Posterior vena cava (tissue), 2 donors: ENCODE results near the gene CEP85. TPM values are rescaled to one million over a fixed set of nuclear protein-coding genes. Genes with fewer than 3 reads are reported as not detected.
"Not testable (repeated sequence)": the region's sequence is repeated elsewhere in the genome, so short reads cannot be mapped to it uniquely, and the experiment has no call there.

ENCODE experiments used
- DNase-seq: peaks from one replicate; pipeline ENCODE4 v3.0.0-alpha.2; 2020; ENCODE audit warnings: low spot score
- intact Hi-C, 2 donors: fragments of 100-400 bp; cut with DNase I; formaldehyde crosslinking; loops; one replicate each; pipeline versions ENCODE4 v1.14.1 to v1.14.2; 2022 to 2023
- total RNA-seq, 2 donors: library from RNA; stranded (reverse); fragmentation: NEBNext Ultra II Directional; extraction: Animal tissue kit (Norgen Biotek cat#: 25700); gene quantifications; one replicate each; pipeline ENCODE4 v1.2.1, GENCODE V29; 2021
- donor health status: DM: yes; HTN: yes; CAD: no.
- donor health status: DM: yes; HTN: yes; CAD: no.

The CEP85 gene
- total RNA-seq, 2 donors from 2014 or later: 2.8 to 3.7 TPM

DNA sequence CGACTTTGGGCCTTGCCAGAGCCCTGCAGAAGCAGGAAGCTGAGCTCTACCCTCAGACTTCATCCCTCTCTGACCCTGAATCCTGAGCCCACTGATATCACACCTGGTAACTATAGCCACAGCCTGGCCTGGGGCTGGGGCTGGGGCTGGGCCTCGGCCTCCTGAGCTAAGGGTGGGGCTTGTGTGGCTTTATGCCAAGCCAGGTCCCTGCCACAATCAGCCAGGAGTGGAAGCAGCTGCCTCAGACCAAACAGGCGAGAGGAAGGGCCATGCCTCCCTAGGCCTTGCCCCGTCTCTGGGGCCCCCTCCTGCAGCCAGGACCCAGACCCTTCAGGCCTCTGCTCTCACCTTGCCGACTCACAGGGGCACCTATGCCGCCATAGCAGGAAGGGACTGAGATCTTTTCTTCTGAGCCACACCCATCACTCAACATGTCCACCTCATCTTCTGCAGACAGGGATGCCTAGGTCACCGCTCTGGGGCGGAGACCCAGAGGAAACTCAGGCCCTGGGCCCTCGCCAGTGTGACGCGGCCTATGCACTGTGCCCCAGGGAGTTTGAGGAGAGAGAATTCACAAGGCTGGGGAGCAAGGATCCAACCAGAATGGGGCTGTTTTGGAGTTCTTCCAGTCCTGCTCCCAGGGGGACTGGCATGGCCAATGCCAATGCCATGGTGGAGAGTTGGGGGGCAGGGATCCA lies 66.7 kb downstream of the CEP85 start:
- intact Hi-C loops: no loop called here

DNA sequence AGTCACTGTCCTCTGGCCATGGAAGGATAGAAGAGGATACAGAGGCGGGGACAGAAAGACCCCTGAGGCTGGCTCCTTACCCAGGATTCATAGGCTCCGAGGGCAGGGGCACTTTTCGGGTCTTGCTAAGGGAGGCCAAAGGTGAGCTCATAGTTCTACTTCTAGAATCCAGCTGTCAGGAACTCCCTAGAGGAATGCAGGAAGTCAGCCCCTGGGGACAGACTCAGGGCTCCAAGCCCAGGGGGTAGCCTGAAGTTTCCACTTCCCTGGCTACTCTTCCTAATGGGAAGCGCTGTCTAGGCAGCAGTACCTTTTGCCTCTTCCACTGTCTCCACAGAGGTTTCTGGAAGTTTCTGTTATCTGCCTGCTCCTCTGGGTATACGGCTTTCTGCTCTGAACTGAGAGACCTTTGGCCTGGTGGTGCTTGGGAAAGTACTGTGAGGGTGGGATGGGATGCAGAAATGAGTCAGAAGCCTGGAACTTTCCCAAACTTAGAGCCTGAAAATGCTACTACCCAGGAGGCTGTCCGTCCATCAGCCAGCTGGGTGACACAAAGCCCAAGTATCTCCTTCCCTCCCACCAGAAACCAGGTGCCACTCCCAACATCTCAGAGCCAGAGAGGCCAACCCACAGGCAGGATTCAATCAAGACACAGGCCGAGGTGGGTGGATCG lies 68.9 kb downstream of the CEP85 start:
- DNase-seq: no peak
- intact Hi-C loops: no loop called here

More for the DNA sequence above, 66.7 kb downstream of the CEP85 start:
- DNase-seq: no peak

DNA sequence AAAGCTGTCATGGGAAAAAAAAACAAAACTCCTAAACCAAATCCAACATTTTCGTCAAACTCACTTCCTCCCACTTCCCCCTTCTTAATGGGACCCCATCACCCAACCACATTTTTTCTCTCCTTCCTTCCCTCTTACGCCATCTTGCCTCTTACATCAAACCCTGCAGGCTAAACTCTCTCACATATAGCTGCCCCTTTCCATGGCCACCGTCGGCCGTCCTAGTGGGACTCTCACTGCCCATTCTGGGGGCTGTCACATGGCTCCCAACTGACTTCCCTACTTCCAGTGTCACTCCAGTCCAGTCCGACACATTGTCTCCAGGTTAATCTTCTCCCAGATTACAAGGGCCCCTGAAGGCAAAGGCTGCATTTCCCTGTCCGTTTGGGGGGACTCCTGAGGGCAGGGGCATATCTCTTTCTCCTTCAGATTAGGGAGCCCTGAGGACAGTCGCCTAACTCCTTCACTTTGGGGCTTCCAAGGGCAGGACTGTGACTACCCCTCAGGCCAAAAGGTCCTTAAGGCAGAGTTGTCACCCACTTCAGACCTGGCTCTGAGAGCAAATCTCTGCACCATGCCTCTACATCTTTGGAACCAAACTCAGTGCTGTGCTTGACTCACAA lies 71.8 kb downstream of the CEP85 start:
- intact Hi-C loops: no loop called here
- DNase-seq: no peak

DNA sequence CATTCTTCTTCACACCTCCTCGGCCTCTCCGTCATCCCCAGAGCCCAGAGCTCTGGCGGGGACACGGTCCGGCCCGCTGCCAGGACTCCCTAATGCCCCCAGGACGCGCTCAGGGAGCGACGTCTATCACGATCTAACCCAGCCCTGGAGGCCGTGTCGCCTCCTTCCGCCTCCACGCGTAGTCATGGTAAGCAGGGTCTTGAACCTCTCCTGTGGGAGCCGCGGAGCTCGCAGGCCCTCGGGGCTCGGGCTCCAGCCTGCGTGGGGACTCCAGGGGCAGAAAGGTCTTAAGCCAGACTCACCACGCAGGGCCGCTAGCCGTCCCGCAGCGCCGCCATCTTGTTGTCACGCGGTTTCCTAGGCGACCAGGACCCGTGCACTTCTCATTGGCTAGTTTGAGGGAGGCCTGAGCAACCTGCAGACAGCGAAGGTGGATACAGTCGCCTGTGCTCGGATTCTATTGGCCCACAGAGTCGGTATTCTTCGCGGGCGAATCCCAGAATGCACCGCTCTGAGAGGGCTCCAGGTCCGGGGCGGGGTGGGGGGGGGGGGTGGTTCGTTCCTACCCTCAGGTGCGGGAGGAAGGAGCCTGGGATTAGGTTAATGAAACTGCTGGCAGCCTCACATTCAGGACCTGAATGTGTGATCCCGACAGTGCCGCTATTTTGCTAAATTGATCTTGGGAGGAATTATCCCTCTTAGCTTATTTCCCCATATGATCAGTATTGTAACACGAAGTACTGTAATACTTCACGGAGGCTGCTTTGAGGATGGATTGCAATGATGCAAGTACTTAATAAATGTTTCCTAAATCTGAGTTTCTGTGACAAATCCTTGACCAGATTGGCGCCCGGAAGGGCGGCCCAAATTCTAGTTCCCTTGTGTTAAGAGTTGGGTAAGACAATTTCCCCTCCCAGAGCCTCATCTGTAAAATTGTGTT lies 72.6 kb downstream of the CEP85 start, which contains the start of gene UBXN11:
Gene UBXN11, minus strand, starts transcription at position 347 of the 940 bp plus-strand sequence. CDS start 3,753 bp downstream, outside the sequence.
- peak; percentile 96 for DNase-seq
- intact Hi-C loops: no loop called here

DNA sequence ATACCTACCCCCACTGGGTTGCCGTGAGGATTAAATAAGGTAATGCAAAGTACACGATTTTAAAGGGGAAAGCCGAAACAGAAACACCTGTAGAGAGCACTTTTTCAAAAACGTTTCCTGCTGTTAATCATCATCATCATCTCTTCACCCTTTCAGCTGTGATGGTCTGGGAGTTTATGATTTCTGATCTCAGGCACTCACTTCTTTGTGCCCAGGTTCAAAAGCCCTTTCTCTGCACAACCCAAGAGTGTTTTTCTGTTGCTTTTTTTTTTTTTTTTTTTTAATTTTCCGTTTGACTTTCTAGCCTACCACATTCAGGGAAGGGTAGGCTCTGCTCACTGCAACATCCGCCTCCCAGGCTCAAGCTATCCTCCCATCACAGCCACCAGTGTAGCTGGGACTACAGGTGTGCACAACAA lies 73.4 kb downstream of the CEP85 start:
- intact Hi-C loops: no loop called here
- DNase-seq: no peak

DNA sequence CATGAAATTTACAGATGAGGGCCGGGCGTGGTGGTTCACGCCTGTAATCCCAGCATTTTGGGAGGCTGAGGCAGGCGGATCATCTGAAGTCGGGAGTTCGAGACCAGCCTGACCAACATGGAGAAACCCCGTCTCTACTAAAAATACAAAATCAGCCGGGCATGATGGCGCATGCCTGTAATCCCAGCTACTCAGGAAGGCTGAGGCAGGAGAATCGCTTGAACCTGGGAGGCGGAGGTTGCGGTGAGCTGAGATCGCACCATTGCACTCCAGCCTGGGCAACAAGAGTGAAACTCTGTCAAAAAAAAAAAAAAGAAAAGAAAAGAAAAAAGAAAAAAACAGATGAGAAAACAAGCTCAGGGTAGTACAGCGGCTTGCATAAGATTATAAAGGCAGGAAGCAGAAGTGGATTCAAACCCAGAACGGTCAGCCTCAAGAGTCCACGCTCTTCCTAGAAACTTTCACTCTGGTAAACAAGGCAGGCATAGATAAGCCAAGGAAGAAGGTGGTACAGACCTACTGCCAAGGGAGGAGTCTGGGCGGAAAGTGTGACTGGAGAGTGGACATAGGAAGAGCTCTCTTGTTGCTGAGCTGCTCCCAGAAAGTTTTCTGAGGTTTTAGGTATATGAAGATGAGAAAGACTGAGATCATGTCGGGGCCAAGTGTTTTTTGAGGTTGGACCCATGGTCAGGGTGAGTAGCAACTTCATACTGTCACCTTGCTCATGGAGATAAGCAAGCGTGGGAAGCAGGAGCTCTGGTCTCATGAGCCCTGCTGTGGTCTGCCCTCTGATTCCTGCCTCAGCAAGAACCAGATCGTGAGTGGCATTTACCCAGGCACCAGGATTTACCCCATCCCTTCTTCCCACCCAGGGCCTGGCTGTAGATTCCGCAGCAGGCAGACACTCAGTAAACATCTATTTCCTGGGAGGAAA lies 74.2 kb downstream of the CEP85 start:
- intact Hi-C loops, DNase-seq: not testable (repeated sequence)

DNA sequence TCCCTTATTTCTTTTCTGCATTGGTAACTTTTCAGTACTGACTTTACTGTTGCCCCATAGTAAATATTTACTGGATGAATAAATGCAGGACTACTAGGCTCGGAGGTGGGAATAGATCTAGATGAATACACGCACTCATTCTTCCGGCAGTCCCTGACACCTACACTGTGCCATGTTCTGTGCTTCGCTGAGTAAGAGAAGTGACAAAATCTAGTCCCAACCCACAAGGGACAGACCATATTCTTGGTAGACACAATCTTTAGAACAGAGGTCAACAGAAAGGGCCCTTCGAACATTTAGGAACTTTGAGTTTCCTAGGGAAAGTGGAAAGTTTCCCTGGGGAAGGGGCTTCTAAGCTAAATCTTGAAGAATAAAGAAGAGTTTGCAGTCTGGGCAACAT lies 80.5 kb downstream of the CEP85 start:
- intact Hi-C loops: no loop called here
- DNase-seq: no peak

DNA sequence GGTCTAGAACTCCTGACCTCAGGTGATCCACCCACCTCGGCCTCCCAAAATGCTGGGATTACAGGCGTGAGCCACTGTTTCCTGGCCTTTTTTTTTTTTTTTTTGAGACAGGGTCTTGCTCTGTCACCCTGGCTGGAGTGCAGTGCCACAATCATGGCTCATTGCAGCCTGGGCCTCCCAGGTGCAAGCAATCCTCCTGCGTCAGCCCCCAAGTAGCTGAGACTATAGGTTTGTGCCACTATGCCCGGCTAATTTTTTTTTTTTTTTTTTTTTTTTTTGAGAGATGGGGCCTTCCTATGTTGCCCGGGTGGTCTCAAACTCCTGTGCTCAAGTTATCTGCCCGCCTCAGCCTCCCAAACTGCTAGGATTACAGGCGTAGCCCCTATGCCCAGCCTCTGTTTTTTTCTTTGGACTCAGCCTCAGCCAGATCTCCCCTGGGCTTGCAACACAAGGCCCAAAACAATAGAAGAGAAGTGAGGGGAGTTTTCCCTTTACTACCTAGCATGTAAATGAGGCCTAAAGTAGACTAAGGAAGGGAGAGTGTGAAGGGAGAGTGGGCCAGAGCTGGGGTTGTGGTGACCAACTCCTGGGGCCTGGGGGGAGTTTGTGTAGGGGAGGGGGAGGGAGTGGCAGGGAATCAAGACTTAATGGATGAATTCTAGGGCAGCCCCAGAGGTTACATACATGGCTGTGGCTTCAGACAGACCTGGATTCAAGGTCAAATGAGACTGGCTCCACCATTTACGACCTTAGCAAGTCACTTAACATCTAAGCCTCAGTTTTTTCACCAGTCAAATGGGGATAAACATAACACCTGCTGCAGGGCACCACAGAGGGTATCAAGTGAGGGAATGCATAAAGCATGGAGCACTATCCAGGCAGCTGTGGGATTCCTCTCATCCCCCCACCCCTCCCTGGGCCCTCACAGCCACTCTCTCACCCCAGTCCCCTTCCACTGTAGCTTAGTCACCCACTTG lies 82.2 kb downstream of the CEP85 start:
- DNase-seq: no peak
- intact Hi-C loops: no loop called here

DNA sequence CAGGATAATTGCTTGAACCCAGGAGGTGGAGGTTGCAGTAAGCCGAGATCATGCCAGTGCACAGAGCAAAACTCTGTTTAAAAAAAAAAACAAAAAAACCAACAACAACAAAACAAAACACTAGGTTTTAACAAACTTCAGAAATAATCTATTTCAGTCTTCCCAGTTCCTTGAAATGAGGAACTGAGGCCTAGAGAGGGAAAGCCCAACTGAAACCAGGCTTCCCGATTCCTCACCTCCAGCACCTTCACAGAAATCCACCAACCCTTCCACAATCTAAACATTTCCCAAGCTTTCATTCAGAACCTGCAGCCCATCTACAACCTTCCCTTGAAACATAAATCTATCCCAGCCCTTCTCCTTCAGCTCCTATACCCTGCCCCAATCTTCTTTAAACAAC lies 83.1 kb downstream of the CEP85 start:
- intact Hi-C loops: no loop called here

DNA sequence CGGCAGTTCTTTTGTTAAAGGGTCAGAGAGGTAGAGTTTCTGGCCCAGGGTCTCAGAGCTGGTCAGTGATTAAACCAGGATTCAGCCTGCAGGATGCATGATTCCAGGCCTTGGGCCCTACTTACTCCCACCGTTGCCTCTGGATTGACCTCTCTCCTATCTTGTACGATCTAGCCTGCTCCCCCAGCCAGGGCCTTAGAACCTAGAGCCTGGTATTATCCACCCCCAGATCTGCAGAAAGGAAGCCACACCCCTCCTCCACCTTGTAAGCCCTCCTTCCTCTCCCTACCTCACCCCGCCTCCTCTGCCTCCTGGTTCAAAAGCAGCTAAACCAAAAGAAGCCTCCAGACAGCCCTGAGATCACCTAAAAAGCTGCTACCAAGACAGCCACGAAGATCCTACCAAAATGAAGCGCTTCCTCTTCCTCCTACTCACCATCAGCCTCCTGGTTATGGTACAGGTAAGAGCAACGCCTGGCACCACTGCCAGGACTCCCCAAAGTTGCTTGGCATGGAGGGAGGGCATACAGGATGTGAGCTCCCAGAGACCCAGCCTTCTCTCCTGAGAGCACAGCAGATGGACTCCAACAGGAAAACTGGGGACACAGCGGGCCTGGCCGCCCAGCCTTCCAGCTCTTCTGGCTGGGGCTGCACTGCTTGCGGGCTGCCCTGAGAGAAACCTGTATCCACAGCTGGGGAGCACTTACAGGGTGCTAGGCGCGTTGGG lies 83.8 kb downstream of the CEP85 start, which contains the start of gene CD52:
Gene CD52, plus strand, starts transcription at position 347 of the 726 bp plus-strand sequence. Its CDS starts 60 bp downstream, at position 407.
- DNase-seq: no peak
- intact Hi-C loops: no loop called here

More for the DNA sequence above, 83.1 kb downstream of the CEP85 start:
- no peak for DNase-seq

DNA sequence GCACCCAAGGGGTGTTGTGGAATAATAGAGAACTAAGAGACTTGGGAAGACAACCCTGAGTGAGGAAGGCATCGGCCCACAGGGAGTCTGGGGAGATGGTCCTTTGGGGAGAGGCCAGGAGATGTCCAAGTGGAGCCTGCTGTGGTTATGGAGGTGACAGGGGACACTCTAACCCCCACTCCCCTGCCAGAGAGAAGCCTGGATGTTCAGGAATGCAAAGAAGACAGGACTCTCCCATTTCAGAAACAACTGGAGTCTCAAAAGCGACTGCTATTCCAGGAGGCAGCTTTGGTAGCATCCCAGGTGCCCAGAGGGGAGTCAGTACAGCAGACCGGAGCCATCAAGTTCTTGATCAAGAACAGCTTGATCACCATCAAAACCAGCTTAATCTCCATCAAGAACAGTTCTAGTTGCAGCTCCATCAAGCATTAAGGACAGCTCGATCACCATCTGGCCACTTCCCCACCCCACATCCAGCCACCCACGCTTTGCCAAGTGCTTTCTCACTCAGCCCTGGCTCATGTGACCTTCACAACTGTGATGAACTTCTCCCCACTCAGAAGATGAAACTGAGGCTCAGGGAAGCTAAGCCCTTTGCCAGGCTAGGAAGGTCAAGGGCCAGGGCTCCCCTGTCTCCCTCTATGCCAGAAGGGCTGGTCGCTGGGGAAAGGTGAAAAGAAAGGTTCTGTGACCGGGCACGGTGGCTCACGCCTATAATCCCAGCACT lies 84.5 kb downstream of the CEP85 start:
- intact Hi-C loops: no loop called here

DNA sequence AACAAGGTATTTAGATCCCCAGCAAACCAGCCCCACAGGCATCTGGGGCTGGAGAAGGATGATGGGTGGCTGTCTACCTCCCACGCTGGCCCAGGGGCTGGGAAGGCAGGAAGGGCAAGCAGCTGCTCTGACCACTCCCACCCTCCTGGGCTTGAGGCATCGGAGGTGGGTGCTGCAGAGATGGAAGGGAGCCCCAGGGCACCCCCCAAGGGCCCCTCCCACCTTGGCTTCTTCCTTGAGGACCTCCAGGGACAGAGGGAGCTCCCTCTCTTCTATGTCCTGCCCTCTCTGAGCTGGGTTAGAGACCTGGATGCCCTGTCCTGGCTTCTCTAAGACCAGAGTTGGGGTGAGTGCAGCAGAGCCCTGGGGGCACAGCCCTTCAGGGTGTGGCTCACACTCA lies 86.9 kb downstream of the CEP85 start:
- intact Hi-C loops: loop anchor here (5.0 to 10.0 kb wide), 4 partner anchors 34 to 216 kb away; partner anchors contain the start of genes C1orf232 (in 1 of the 2) and ZNF593 (in 1 of the 2)
- no peak for DNase-seq

More for the DNA sequence above, 84.5 kb downstream of the CEP85 start:
- DNase-seq: no peak

DNA sequence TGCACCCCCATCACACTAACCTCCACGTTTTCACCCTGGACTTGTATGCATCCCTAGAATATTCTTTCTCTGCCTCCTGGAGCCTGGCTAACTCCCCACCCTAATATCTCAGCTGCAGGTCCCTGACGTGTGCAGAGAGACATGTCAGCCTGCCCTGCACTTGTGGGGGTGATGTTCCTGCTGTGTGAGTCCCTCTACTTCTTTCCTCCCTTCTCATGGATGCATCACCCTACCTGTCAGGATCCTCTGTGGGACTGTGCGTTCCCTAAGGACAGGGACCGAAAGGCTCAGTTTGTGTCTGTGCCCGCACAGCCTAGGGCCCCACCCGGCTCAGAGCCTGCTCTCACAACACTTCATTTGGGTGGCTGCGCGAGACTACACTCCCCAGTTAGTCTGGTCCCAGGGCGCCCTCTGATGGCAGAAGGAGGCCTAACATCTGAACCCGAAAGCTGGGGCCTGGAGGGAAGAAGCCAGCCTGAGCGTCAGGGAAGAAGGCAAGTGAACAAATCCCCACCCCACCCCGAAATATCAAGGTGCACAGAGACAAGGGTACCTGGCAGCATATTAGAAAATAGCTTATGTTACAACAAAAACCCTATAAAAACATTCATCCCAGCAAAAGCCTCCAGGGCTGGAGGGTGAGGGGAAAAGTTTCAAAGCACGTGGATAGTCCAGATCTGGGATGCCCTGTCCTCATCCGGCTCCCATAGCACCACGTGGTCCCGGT lies 87.5 kb downstream of the CEP85 start:
- DNase-seq: peak; percentile 98
- intact Hi-C loops: loop anchor here (2.0 to 10.0 kb wide), 5 partner anchors 34 to 217 kb away; partner anchors contain the start of genes C1orf232 (in 1 of the 2) and ZNF593 (in 1 of the 2)

DNA sequence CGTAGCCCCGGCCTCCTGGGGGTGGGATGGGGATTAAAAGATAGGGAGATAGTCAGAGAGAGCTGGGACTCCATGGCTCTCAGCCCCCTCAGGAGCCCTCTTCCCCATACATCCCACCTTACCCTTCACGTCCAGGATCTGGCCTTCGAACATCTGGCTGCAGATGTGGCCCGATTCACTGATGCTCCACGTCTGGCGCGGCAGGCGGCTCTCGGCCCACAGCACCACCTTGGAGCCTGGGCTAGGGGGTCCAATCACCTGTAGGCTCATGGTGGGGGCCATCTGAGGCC lies 88.0 kb downstream of the CEP85 start:
- intact Hi-C loops: loop anchor here (2.0 to 10.0 kb wide), 5 partner anchors 35 to 217 kb away; partner anchors contain the start of genes C1orf232 (in 1 of the 2) and ZNF593 (in 1 of the 2)
- no peak for DNase-seq

DNA sequence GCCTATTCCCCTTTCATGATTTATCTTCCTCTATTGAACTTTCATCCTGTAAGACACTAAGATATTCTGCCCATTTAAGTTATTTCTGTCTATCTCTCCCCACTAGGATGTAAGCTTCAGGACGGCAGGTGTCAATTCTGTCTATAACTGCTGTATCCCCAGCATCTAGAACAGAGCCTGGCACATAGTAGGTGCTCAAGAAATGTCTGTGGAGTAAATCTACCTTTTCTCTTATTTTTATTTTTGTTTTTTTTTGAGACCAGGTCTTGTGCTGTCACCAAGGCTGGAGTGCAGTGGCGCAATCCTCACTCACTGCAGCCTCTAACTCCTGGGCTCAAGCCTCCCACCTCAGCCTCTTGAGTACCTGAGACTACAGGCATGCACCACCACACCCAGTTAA lies 89.4 kb downstream of the CEP85 start:
- no peak for DNase-seq
- intact Hi-C loops: loop anchor here (2.0 to 10.0 kb wide), 5 partner anchors 36 to 219 kb away; partner anchors contain the start of genes C1orf232 (in 1 of the 2) and ZNF593 (in 1 of the 2)
